Measurements from ENCODE around the gene CXCL1.
"Not testable (repeated sequence)": the region's sequence is repeated elsewhere in the genome, so short reads cannot be mapped to it uniquely, and the experiment has no call there.

CXCL1 gene

GRCh38 chr4:73883306-73883705 is 14.1 kb downstream of the CXCL1 start:
- no peak for DNase-seq

- no peak for DNase-seq
These were observed 16.5 kb downstream of the CXCL1 start for GRCh38 chr4:73885574-73886267.

- DNase-seq = no peak
These were observed 22.1 kb downstream of the CXCL1 start for GRCh38 chr4:73891326-73891725.

GRCh38 chr4:73891739-73892405 is 22.7 kb downstream of the CXCL1 start:
- DNase-seq = no peak

GRCh38 chr4:73892966-73893365 is 23.8 kb downstream of the CXCL1 start:
- DNase-seq = no peak

GRCh38 chr4:73894001-73894400 is 24.8 kb downstream of the CXCL1 start:
- DNase-seq = no peak

- DNase-seq = no peak
These were observed 26.3 kb downstream of the CXCL1 start for GRCh38 chr4:73895201-73896175.

- DNase-seq = no peak
These were observed 27.2 kb downstream of the CXCL1 start for GRCh38 chr4:73896416-73896815.

GRCh38 chr4:73897380-73898136 is 28.4 kb downstream of the CXCL1 start:
- DNase-seq = no peak

- DNase-seq = not testable (repeated sequence)
These were observed 30.1 kb downstream of the CXCL1 start for GRCh38 chr4:73899338-73899737.

GRCh38 chr4:73901031-73901430 is 31.8 kb downstream of the CXCL1 start:
- no peak for DNase-seq

- DNase-seq = no peak
These were observed 32.9 kb downstream of the CXCL1 start for GRCh38 chr4:73902038-73902637.

GRCh38 chr4:73902817-73903547 is 33.8 kb downstream of the CXCL1 start:
- no peak for DNase-seq

- DNase-seq = no peak
These were observed 35.3 kb downstream of the CXCL1 start for GRCh38 chr4:73904491-73904890.

GRCh38 chr4:73908965-73909364 is 39.8 kb downstream of the CXCL1 start:
- DNase-seq = no peak

GRCh38 chr4:73911746-73912145 is 42.6 kb downstream of the CXCL1 start:
- no peak for DNase-seq

- DNase-seq = no peak
These were observed 43.0 kb downstream of the CXCL1 start for GRCh38 chr4:73912191-73912590.

- DNase-seq = no peak
These were observed 44.9 kb downstream of the CXCL1 start for GRCh38 chr4:73914071-73914470.

- no peak for DNase-seq
These were observed 47.2 kb downstream of the CXCL1 start for GRCh38 chr4:73916172-73916925.

- DNase-seq = no peak
These were observed 47.9 kb downstream of the CXCL1 start for GRCh38 chr4:73917081-73917501.

GRCh38 chr4:73918058-73918457 is 48.9 kb downstream of the CXCL1 start:
- no peak for DNase-seq

Measured in NCI-H510A treated with DMSO at 0.1 percent for 48 hours (cell line).